Trophoblast cell (in vitro differentiated cells and primary cell): ENCODE results near the gene ZP4.

Source experiments
- DNase-seq, 2 donors: peaks; one replicate each; pipeline ENCODE4 v3.0.0-alpha.2; 2016
- H2AFZ ChIP-seq: 2 replicates; pipeline ENCODE4 v1.6.1; 2013; ENCODE audit warnings: low read length, moderate library complexity, mild to moderate bottlenecking; ENCODE audit not compliant: insufficient read depth, poor library complexity
- H2AK5ac ChIP-seq: 2 replicates; pipeline ENCODE4 v1.6.1; 2013; ENCODE audit warnings: mild to moderate bottlenecking, low read length
- H2BK120ac ChIP-seq: 2 replicates; pipeline ENCODE4 v1.6.1; 2013; ENCODE audit warnings: low read length, mild to moderate bottlenecking, moderate library complexity; ENCODE audit not compliant: insufficient read depth, poor library complexity
- H2BK12ac ChIP-seq: 2 replicates; pipeline ENCODE4 v1.6.1; 2013; ENCODE audit warnings: mild to moderate bottlenecking, low read length, moderate library complexity
- H2BK5ac ChIP-seq: 2 replicates; pipeline ENCODE4 v1.6.1; 2013; ENCODE audit warnings: low read length, low read depth, moderate library complexity, mild to moderate bottlenecking; ENCODE audit not compliant: poor library complexity
- H3K14ac ChIP-seq: 2 replicates; pipeline ENCODE4 v1.6.1; 2013; ENCODE audit warnings: mild to moderate bottlenecking, low read length
- H3K18ac ChIP-seq: 2 replicates; pipeline ENCODE4 v1.6.1; 2013; ENCODE audit warnings: mild to moderate bottlenecking, low read length
- H3K23ac ChIP-seq: 2 replicates; pipeline ENCODE4 v1.6.1; 2013; ENCODE audit warnings: low read length
- H3K27ac ChIP-seq: 2 replicates; pipeline ENCODE4 v1.5.1; 2013; ENCODE audit warnings: low read depth, mild to moderate bottlenecking, inconsistent platforms, low read length, moderate library complexity
- H3K27me3 ChIP-seq: 2 replicates; pipeline ENCODE4 v1.6.1; 2013; ENCODE audit warnings: inconsistent platforms, mild to moderate bottlenecking, low read length, moderate library complexity; ENCODE audit not compliant: insufficient read depth
- H3K36me3 ChIP-seq, 2 experiments: 1 replicate in 1 of 2; 2 replicates in 1 of 2; pipeline ENCODE4 v1.6.1; 2013; ENCODE audit warnings: low read length in 2 of 2, mild to moderate bottlenecking in 2 of 2, moderate library complexity in 1 of 2; ENCODE audit not compliant: insufficient read depth in 2 of 2, control insufficient read depth in 1 of 2
- H3K4ac ChIP-seq: 2 replicates; pipeline ENCODE4 v1.6.1; 2013; ENCODE audit warnings: low read depth, mild to moderate bottlenecking, low read length, moderate library complexity
- H3K4me1 ChIP-seq, 2 experiments: 1 replicate in 1 of 2; 2 replicates in 1 of 2; pipeline ENCODE4 v1.6.1; 2013; ENCODE audit warnings: low read length in 2 of 2, mild to moderate bottlenecking in 2 of 2, moderate library complexity in 1 of 2; ENCODE audit not compliant: insufficient read depth in 2 of 2, control insufficient read depth in 1 of 2
- H3K4me2 ChIP-seq: 2 replicates; pipeline ENCODE4 v1.6.1; 2013; ENCODE audit warnings: inconsistent platforms, mild to moderate bottlenecking, low read length, moderate library complexity
- H3K4me3 ChIP-seq: 2 replicates; pipeline ENCODE4 v1.5.1; 2013; ENCODE audit warnings: mild to moderate bottlenecking, low read depth, low read length, inconsistent platforms
- H3K79me1 ChIP-seq: one replicate; pipeline ENCODE4 v1.6.1; 2013; ENCODE audit warnings: low read length
- H3K79me2 ChIP-seq: 2 replicates; pipeline ENCODE4 v1.6.1; 2013; ENCODE audit warnings: low read length, mild to moderate bottlenecking; ENCODE audit not compliant: control insufficient read depth, insufficient read depth, poor library complexity
- H3K9ac ChIP-seq: 2 replicates; pipeline ENCODE4 v1.6.1; 2013; ENCODE audit warnings: mild to moderate bottlenecking, low read length
- H3K9me3 ChIP-seq: 2 replicates; pipeline ENCODE4 v1.6.1; 2013; ENCODE audit warnings: low read depth, mild to moderate bottlenecking, control low read depth, inconsistent platforms, low read length; ENCODE audit not compliant: insufficient read depth
- H4K12ac ChIP-seq: 2 replicates; pipeline ENCODE4 v1.6.1; 2013; ENCODE audit warnings: low read depth, mild to moderate bottlenecking, low read length, moderate library complexity
- H4K8ac ChIP-seq: 2 replicates; pipeline ENCODE4 v1.6.1; 2013; ENCODE audit warnings: low read depth, mild to moderate bottlenecking, low read length, moderate library complexity
- H4K91ac ChIP-seq: one replicate; pipeline ENCODE4 v1.6.1; 2013; ENCODE audit warnings: low read depth, mild to moderate bottlenecking, low read length, moderate library complexity
- WGBS: extraction: QIAGEN DNeasy Blood & Tissue Kit; methylation state at CpG from one replicate; pipeline ENCODE4 v1.1.7; 2013; ENCODE audit warnings: missing lambda C conversion rate; ENCODE audit not compliant: insufficient read length, insufficient coverage; ENCODE audit errors: extremely low coverage; 5-methylcytosine and 5-hydroxymethylcytosine counted together

Gene ZP4

GRCh38 chr1:237931581-237931980 lies 40.9 kb upstream of the ZP4 start:
- Histone ChIP-seq H3K36me3 (no peaks in the 10 kb centered on the region), H2BK5ac (no peak overlapping the region), H3K27ac (no peak overlapping the region), H3K18ac (no peak overlapping the region), H4K12ac (no peak overlapping the region), H3K14ac (no peak overlapping the region), H3K27me3 (no peaks in the 10 kb centered on the region), H2AK5ac (no peak overlapping the region), H2AFZ (no peak overlapping the region), H3K9ac (no peak overlapping the region), H4K8ac (no peak overlapping the region), H3K4me3 (no peak overlapping the region), H3K79me2 (no peaks in the 10 kb centered on the region), H3K9me3 (peaks cover 2% of the 10 kb centered on the region), H3K79me1 (no peaks in the 10 kb centered on the region), H3K4me1 (no peaks in the 10 kb centered on the region), H3K23ac (no peak overlapping the region), H2BK120ac (no peak overlapping the region), H4K91ac (no peak overlapping the region), H3K4ac (no peak overlapping the region), H3K4me2 (no peak overlapping the region), H2BK12ac (no peak overlapping the region)
- DNase-seq: no peak
- WGBS: no CpG with 5 or more reads among the region's 4 CpGs

- no peak overlapping the region for H2AK5ac ChIP-seq
- no peak overlapping the region for H3K27ac ChIP-seq
- H3K4me1 ChIP-seq: no peaks in the 10 kb centered on the region
- no peak overlapping the region for H4K12ac ChIP-seq
- H2BK120ac ChIP-seq: no peak overlapping the region
- WGBS: no CpG with 5 or more reads among the region's 15 CpGs
- no peaks in the 10 kb centered on the region for H3K79me1 ChIP-seq
- H4K91ac ChIP-seq: no peak overlapping the region
- no peaks in the 10 kb centered on the region for H3K79me2 ChIP-seq
- H3K9ac ChIP-seq: no peak overlapping the region
- H3K4ac ChIP-seq: no peak overlapping the region
- no peak overlapping the region for H2BK5ac ChIP-seq
- H3K9me3 ChIP-seq: peaks cover 2% of the 10 kb centered on the region
- H3K4me3 ChIP-seq: no peak overlapping the region
- no peak overlapping the region for H4K8ac ChIP-seq
- no peak overlapping the region for H2AFZ ChIP-seq
- no peak overlapping the region for H3K4me2 ChIP-seq
- H3K36me3 ChIP-seq: no peaks in the 10 kb centered on the region
- no peak overlapping the region for H3K23ac ChIP-seq
- DNase-seq: no peak
- H3K18ac ChIP-seq: no peak overlapping the region
- no peak overlapping the region for H2BK12ac ChIP-seq
- no peak overlapping the region for H3K14ac ChIP-seq
- no peaks in the 10 kb centered on the region for H3K27me3 ChIP-seq
These were observed 36.5 kb upstream of the ZP4 start for GRCh38 chr1:237927198-237927597.

GRCh38 chr1:237921306-237921705 lies 30.6 kb upstream of the ZP4 start:
- Histone ChIP-seq H3K36me3 (no peaks in the 10 kb centered on the region), H3K27ac (no peak overlapping the region), H3K79me2 (no peaks in the 10 kb centered on the region), H3K14ac (no peak overlapping the region), H4K12ac (no peak overlapping the region), H3K4ac (no peak overlapping the region), H3K27me3 (no peaks in the 10 kb centered on the region), H3K4me3 (no peak overlapping the region), H2BK5ac (no peak overlapping the region), H3K4me1 (peaks cover 0 to 3% of the 10 kb centered on the region in 2 experiments), H4K91ac (no peak overlapping the region), H2BK12ac (no peak overlapping the region), H3K4me2 (no peak overlapping the region), H4K8ac (no peak overlapping the region), H2BK120ac (no peak overlapping the region), H3K18ac (no peak overlapping the region), H3K79me1 (no peaks in the 10 kb centered on the region), H3K23ac (no peak overlapping the region), H2AK5ac (no peak overlapping the region), H3K9ac (no peak overlapping the region), H3K9me3 (no peaks in the 10 kb centered on the region), H2AFZ (no peak overlapping the region)
- DNase-seq: no peak

GRCh38 chr1:237913345-237913744 lies 22.6 kb upstream of the ZP4 start:
- no peak overlapping the region for H2AK5ac ChIP-seq
- DNase-seq: no peak
- no peak overlapping the region for H2BK12ac ChIP-seq
- no peak overlapping the region for H3K4ac ChIP-seq
- H4K12ac ChIP-seq: no peak overlapping the region
- no peak overlapping the region for H4K91ac ChIP-seq
- H3K23ac ChIP-seq: no peak overlapping the region
- H3K4me2 ChIP-seq: no peak overlapping the region
- no peaks in the 10 kb centered on the region for H3K36me3 ChIP-seq
- H3K14ac ChIP-seq: no peak overlapping the region
- WGBS: no CpG with 5 or more reads among the region's 2 CpGs
- no peak overlapping the region for H3K18ac ChIP-seq
- H3K4me3 ChIP-seq: no peak overlapping the region
- peaks cover 0 to 3% of the 10 kb centered on the region in 2 experiments for H3K4me1 ChIP-seq
- H2BK120ac ChIP-seq: no peak overlapping the region
- no peak overlapping the region for H4K8ac ChIP-seq
- H3K9ac ChIP-seq: no peak overlapping the region
- H2AFZ ChIP-seq: no peak overlapping the region
- no peaks in the 10 kb centered on the region for H3K79me2 ChIP-seq
- H3K27ac ChIP-seq: no peak overlapping the region
- peaks cover 3% of the 10 kb centered on the region for H3K9me3 ChIP-seq
- H2BK5ac ChIP-seq: no peak overlapping the region
- no peaks in the 10 kb centered on the region for H3K79me1 ChIP-seq
- no peaks in the 10 kb centered on the region for H3K27me3 ChIP-seq

GRCh38 chr1:237911911-237912310 lies 21.2 kb upstream of the ZP4 start:
- H3K9me3 ChIP-seq: peaks cover 3% of the 10 kb centered on the region
- H2AK5ac ChIP-seq: no peak overlapping the region
- peak; percentile 25 to 64 for DNase-seq
- no peak overlapping the region for H4K12ac ChIP-seq
- no peaks in the 10 kb centered on the region for H3K27me3 ChIP-seq
- H3K36me3 ChIP-seq: no peaks in the 10 kb centered on the region
- H2BK120ac ChIP-seq: no peak overlapping the region
- no peak overlapping the region for H3K23ac ChIP-seq
- no peak overlapping the region for H2BK5ac ChIP-seq
- no peak overlapping the region for H3K4ac ChIP-seq
- H3K79me2 ChIP-seq: no peaks in the 10 kb centered on the region
- H3K27ac ChIP-seq: no peak overlapping the region
- H3K9ac ChIP-seq: no peak overlapping the region
- H4K91ac ChIP-seq: no peak overlapping the region
- H3K4me1 ChIP-seq: peaks cover 0 to 1% of the 10 kb centered on the region in 2 experiments
- H4K8ac ChIP-seq: no peak overlapping the region
- no peak overlapping the region for H2AFZ ChIP-seq
- no peak overlapping the region for H3K4me2 ChIP-seq
- H3K79me1 ChIP-seq: no peaks in the 10 kb centered on the region
- no peak overlapping the region for H3K14ac ChIP-seq
- no peak overlapping the region for H3K18ac ChIP-seq
- H3K4me3 ChIP-seq: no peak overlapping the region
- H2BK12ac ChIP-seq: no peak overlapping the region
